ENCODE results near the gene FBXO47. TPM values are rescaled to one million over a fixed set of nuclear protein-coding genes. Genes with fewer than 3 reads are reported as not detected.

FBXO47 gene
- total and polyA plus RNA-seq, 2 donors (not counting 3 experiments of a cell fraction or from before 2014, with no cell fraction given), result not detected

DNA sequence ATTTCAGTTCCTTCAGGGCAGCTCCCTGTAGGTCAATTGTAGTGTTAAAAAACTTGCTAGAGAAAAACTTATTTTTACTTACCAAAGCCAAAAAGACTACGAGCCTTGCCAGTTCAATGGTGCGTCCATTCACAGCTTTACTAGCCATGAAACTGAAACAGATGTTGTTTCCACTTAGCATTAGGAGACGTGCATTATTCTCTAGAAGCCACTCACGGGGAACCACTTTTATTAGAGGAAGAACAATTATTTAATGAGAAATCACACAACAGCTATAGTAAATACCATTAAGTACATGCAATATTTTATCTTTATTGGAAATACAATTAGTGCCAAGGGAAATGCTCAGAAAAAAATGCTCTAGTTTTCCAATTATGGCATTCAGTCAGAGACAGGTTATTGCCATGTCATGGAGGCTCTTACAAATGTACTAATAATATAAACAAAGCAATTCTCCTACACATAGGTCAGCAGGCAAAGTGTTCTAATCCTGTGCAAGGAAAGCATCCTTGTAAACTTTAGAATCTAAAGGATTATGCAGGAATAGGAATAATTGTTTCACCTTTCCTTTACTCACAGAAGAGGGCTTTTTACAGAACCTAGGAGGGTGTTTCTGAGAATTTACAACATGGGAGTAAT is 24.4 kb downstream of the FBXO47 start:
- Histone ChIP-seq H4K20me1 (replicated peaks; ENCODE audit: control insufficient read depth, extremely low read depth, insufficient read depth, low read length) (no peaks in the 10 kb centered on the region), H3K9me3 (replicated peaks; ENCODE audit: control insufficient read depth, insufficient read depth, low read length) (no peaks in the 10 kb centered on the region), H3K9me1 (replicated peaks; ENCODE audit: control insufficient read depth, extremely low read depth, insufficient read depth, low read length) (no peaks in the 10 kb centered on the region), H3K36me3 (ENCODE audit: control insufficient read depth in 2 of 2, extremely low read depth in 1 of 2, insufficient read depth in 2 of 2, low read length in 2 of 2) (no peaks in the 10 kb centered on the region), H3K9ac (replicated peaks; ENCODE audit: extremely low read depth, insufficient read depth, low read length) (no peak overlapping the region), H3K4me2 (ENCODE audit: insufficient read depth, low read length) (no peak overlapping the region), H3K79me2 (ENCODE audit: control insufficient read depth, insufficient read depth, low read length) (no peaks in the 10 kb centered on the region), H3K27me3 (ENCODE audit: control insufficient read depth in 2 of 2, insufficient read depth in 2 of 2, low read length in 2 of 2) (no peaks in the 10 kb centered on the region), H3K4me3 (replicated peaks in 1 of 3; ENCODE audit: insufficient read depth in 1 of 3, low read depth in 1 of 3, low read length in 3 of 3) (no peak overlapping the region), H2AFZ (ENCODE audit: low read depth, low read length) (no peak overlapping the region), H3K4me1 (ENCODE audit: control insufficient read depth, extremely low read depth, insufficient read depth, low read length) (no peaks in the 10 kb centered on the region), H3K27ac (ENCODE audit: insufficient read depth, low read depth, low read length) (no peak overlapping the region)
- TF ChIP-seq POLR2A (IDR thresholded peaks at IDR 0.05; ENCODE audit: low read depth, low read length) (no peak), MYC (IDR thresholded peaks at IDR 0.05; ENCODE audit: low read depth, low read length) (no peak), GATA2 (IDR thresholded peaks at IDR 0.05; ENCODE audit: insufficient read depth, insufficient read length, low read depth, low read length) (no peak), FOS (IDR thresholded peaks at IDR 0.05; ENCODE audit: borderline replicate concordance, insufficient read depth, low read length) (no peak), POLR2AphosphoS5 (IDR thresholded peaks at IDR 0.05; ENCODE audit: insufficient read depth, low read depth, low read length) (no peak), JUN (IDR thresholded peaks at IDR 0.05; ENCODE audit: borderline replicate concordance, insufficient read depth, insufficient read length, low read depth) (no peak), EZH2 (IDR thresholded peaks at IDR 0.05; ENCODE audit: borderline replicate concordance, low read depth, low read length, severe bottlenecking) (no peak), MAX (IDR thresholded peaks at IDR 0.05; ENCODE audit: insufficient read depth, insufficient read length) (no peak)
- TF ChIP-seq, protein P1, sequence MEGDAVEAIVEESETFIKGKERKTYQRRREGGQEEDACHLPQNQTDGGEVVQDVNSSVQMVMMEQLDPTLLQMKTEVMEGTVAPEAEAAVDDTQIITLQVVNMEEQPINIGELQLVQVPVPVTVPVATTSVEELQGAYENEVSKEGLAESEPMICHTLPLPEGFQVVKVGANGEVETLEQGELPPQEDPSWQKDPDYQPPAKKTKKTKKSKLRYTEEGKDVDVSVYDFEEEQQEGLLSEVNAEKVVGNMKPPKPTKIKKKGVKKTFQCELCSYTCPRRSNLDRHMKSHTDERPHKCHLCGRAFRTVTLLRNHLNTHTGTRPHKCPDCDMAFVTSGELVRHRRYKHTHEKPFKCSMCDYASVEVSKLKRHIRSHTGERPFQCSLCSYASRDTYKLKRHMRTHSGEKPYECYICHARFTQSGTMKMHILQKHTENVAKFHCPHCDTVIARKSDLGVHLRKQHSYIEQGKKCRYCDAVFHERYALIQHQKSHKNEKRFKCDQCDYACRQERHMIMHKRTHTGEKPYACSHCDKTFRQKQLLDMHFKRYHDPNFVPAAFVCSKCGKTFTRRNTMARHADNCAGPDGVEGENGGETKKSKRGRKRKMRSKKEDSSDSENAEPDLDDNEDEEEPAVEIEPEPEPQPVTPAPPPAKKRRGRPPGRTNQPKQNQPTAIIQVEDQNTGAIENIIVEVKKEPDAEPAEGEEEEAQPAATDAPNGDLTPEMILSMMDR (IDR thresholded peaks at IDR 0.05; ENCODE audit: extremely low read depth in 1 of 2, insufficient read depth in 1 of 2, low read depth in 1 of 2, low read length in 2 of 2), result no peak
- FAIRE-seq (no peak), DNase-seq (ENCODE audit: low read depth, low spot score) (no peak)
- BruUV-seq (replicated peaks), result no TSS peak
- ChIA-PET POLR2A (interaction anchor here (0.6 kb wide), 1 partner anchor 303 kb away, joined by 7 read pairs; no protein-coding TSS in a partner anchor), CTCF (interaction anchor here (1.9 to 3.8 kb wide), 3 partner anchors 10 to 211 kb away, joined by 5 to 17 read pairs (median 10); no protein-coding TSS in a partner anchor)
- intact Hi-C loops (cut with micrococcal nuclease), result no loop called here
- dilution Hi-C loops (cut with MboI; ENCODE audit: extremely low pct_ligation_motif_present, low sequenced_read_pairs), result no loop called here

Measured in endothelial cell of umbilical vein (primary cell).